HG02852 (cell line): ENCODE measurements around the gene RNF167.

Experiments used
- ATAC-seq: cut with Tn5 transposase; IDR thresholded peaks from one replicate; pipeline ENCODE4 v1.9.1; 2021; ENCODE audit warnings: mild to moderate bottlenecking, moderate library complexity; ENCODE audit not compliant: unreplicated experiment

RNF167 gene

GRCh38 chr17:4973256-4974114 is 33.4 kb downstream of the RNF167 start:
- no peak for ATAC-seq

- no peak for ATAC-seq
Observed at GRCh38 chr17:4974115-4974670, 34.1 kb downstream of the RNF167 start.

GRCh38 chr17:4978726-4979125 is 38.7 kb downstream of the RNF167 start:
- ATAC-seq = no peak

- no peak for ATAC-seq
Observed at GRCh38 chr17:4980644-4981216, 40.7 kb downstream of the RNF167 start.

- ATAC-seq = no peak
Observed at GRCh38 chr17:4982305-4982704, 42.2 kb downstream of the RNF167 start.

- no peak for ATAC-seq
Observed at GRCh38 chr17:4986403-4986802, 46.3 kb downstream of the RNF167 start.

- ATAC-seq = peak; percentile 70
Observed at GRCh38 chr17:4986951-4987766, 47.1 kb downstream of the RNF167 start, which contains the start of gene CAMTA2. CAMTA2 (minus strand) TSS chr17:4987675; CDS start chr17:4986222, 1,453 bp downstream.

GRCh38 chr17:4987767-4988567 is 47.9 kb downstream of the RNF167 start:
- no peak for ATAC-seq

- ATAC-seq = no peak
Observed at GRCh38 chr17:4994081-4994595, 54.1 kb downstream of the RNF167 start.
